ENCODE measurements around the gene HNRNPUL1. TPM values are rescaled to one million over a fixed set of nuclear protein-coding genes. Genes with fewer than 3 reads are reported as not detected.

Gene HNRNPUL1
- total and polyA plus RNA-seq, 9 of the 15 experiments (the other 6 are each of a cell fraction or from before 2014, with no cell fraction given), result 7.3 to 211 (median 85.0) TPM

- TF ChIP-seq ZNF655 (CRISPR knock-in tag; IDR thresholded peaks at IDR 0.05) (no peak), ZNF143 (CRISPR knock-in tag; IDR thresholded peaks at IDR 0.05) (no peak), RBM15 (IDR thresholded peaks at IDR 0.05; ENCODE audit: insufficient read depth, low read length) (no peak), ZNF12 (CRISPR knock-in tag; IDR thresholded peaks at IDR 0.05) (no peak; the same call in 1 of the 2 replicates), ZNF134 (CRISPR knock-in tag; conservative IDR thresholded peaks at IDR 0.05) (no peak), ZNF3 (CRISPR knock-in tag; IDR thresholded peaks at IDR 0.05) (no peak), YBX1 (IDR thresholded peaks at IDR 0.05) (no peak), RBM22 (IDR thresholded peaks at IDR 0.05; ENCODE audit: low read depth, low read length, poor library complexity, severe bottlenecking) (peak; percentile 85), NR2C2 (CRISPR knock-in tag; IDR thresholded peaks at IDR 0.05) (no peak), NR2C2 (tag; IDR thresholded peaks at IDR 0.05) (peak; percentile 78), MXD1 (CRISPR knock-in tag; IDR thresholded peaks at IDR 0.05; ENCODE audit: borderline replicate concordance, poor library complexity, severe bottlenecking) (no peak), SRSF1 (IDR thresholded peaks at IDR 0.05; ENCODE audit: low read depth, low read length) (no peak), ZNF239 (CRISPR knock-in tag; IDR thresholded peaks at IDR 0.05) (peak; percentile 26; the same call in 1 of the 2 replicates), ID3 (CRISPR knock-in tag; IDR thresholded peaks at IDR 0.05) (no peak), ID3 (tag; IDR thresholded peaks at IDR 0.05) (no peak), HOMEZ (CRISPR knock-in tag; IDR thresholded peaks at IDR 0.05) (no peak), ZNF133 (CRISPR knock-in tag; IDR thresholded peaks at IDR 0.05) (no peak), ZNF507 (tag; conservative IDR thresholded peaks at IDR 0.05) (no peak), ZMIZ1 (IDR thresholded peaks at IDR 0.05; ENCODE audit: low read depth in 2 of 2, low read length in 2 of 2) (peak in 1 of 2 experiments; percentile 21; a peak in 1 of 4 replicates), ATF7 (IDR thresholded peaks at IDR 0.05) (peak; percentile 61; the same call in 1 of the 2 replicates)
Measured at GRCh38 chr19:41323430-41324125, 59.4 kb downstream of the HNRNPUL1 start (continued).

Measured in K562 (cell line).